ENCODE measurements around the gene PRR7. TPM values are rescaled to one million over a fixed set of nuclear protein-coding genes. Genes with fewer than 3 reads are reported as not detected.

Gene PRR7
- total and polyA plus RNA-seq, 2 of the 13 experiments (the other 11 are each of a cell fraction or from before 2014, with no cell fraction given): 4.8 to 5.0 TPM

- TF ChIP-seq PITX1 (CRISPR knock-in tag; IDR thresholded peaks at IDR 0.05): 0 out of 2 replicates have a peak, but pooled peaks have one; percentile 32
- peak; percentile 49; the same call in 1 of the 2 replicates for TF ChIP-seq TSC22D2 (CRISPR knock-in tag; IDR thresholded peaks at IDR 0.05; ENCODE audit: borderline replicate concordance)
- peak; percentile 27; the same call in 1 of the 2 replicates for TF ChIP-seq MED1 (CRISPR knock-in tag; IDR thresholded peaks at IDR 0.05)
- TF ChIP-seq NFRKB (IDR thresholded peaks at IDR 0.05): no peak
- no peak for TF ChIP-seq PLRG1 (conservative IDR thresholded peaks at IDR 0.05)
- TF ChIP-seq RBM39 (IDR thresholded peaks at IDR 0.05; ENCODE audit: low read depth, low read length, poor library complexity, severe bottlenecking): no peak
- TF ChIP-seq ARNT2 (CRISPR knock-in tag; IDR thresholded peaks at IDR 0.05; ENCODE audit: low read depth): peak; percentile 69; the same call in 1 of the 2 replicates
- TF ChIP-seq ZNF280B (CRISPR knock-in tag; IDR thresholded peaks at IDR 0.05; ENCODE audit: borderline replicate concordance): peak; percentile 58; the same call in 1 of the 2 replicates
- TF ChIP-seq SRSF1 (optimal IDR thresholded peaks at IDR 0.05; ENCODE audit: low read depth, low read length): peak; percentile 27
- TF ChIP-seq ZNF318 (CRISPR knock-in tag; IDR thresholded peaks at IDR 0.05): peak; percentile 43; the same call in 1 of the 2 replicates
- TF ChIP-seq MIER3 (CRISPR knock-in tag; IDR thresholded peaks at IDR 0.05; ENCODE audit: borderline replicate concordance): peak; percentile 53; the same call in 1 of the 2 replicates
- TF ChIP-seq SRF (IDR thresholded peaks at IDR 0.05; ENCODE audit: low read depth, low read length): no peak
- no peak for TF ChIP-seq BORCS8-MEF2B (CRISPR knock-in tag; IDR thresholded peaks at IDR 0.05)
- no peak for TF ChIP-seq CC2D1A (CRISPR knock-in tag; IDR thresholded peaks at IDR 0.05)
- peak; percentile 85 for TF ChIP-seq BHLHE40 (IDR thresholded peaks at IDR 0.05; ENCODE audit: low read length)
- no peak for TF ChIP-seq ZNF260 (CRISPR knock-in tag; IDR thresholded peaks at IDR 0.05; ENCODE audit: borderline replicate concordance, low read depth)
- no peak for TF ChIP-seq SETDB1 (CRISPR knock-in tag; IDR thresholded peaks at IDR 0.05; ENCODE audit: borderline replicate concordance)
- TF ChIP-seq, protein P1, sequence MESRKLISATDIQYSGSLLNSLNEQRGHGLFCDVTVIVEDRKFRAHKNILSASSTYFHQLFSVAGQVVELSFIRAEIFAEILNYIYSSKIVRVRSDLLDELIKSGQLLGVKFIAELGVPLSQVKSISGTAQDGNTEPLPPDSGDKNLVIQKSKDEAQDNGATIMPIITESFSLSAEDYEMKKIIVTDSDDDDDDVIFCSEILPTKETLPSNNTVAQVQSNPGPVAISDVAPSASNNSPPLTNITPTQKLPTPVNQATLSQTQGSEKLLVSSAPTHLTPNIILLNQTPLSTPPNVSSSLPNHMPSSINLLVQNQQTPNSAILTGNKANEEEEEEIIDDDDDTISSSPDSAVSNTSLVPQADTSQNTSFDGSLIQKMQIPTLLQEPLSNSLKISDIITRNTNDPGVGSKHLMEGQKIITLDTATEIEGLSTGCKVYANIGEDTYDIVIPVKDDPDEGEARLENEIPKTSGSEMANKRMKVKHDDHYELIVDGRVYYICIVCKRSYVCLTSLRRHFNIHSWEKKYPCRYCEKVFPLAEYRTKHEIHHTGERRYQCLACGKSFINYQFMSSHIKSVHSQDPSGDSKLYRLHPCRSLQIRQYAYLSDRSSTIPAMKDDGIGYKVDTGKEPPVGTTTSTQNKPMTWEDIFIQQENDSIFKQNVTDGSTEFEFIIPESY (CRISPR knock-in tag; IDR thresholded peaks at IDR 0.05): peak; percentile 64
These were observed 1.1 kb downstream of the PRR7 start (continued) for GRCh38 chr5:177447611-177448243.

All from HepG2 (cell line).